GM06990 (cell line): ENCODE data around the gene PLA2G15.

Experiments
- DNase-seq: peaks from one replicate; pipeline ENCODE4 v3.0.0-alpha.2; 2011; ENCODE audit not compliant: insufficient read length; ENCODE audit errors: extremely low read depth
- H3K27me3 ChIP-seq: replicated peaks from 2 replicates; pipeline ENCODE4 v1.6.0; 2011; ENCODE audit warnings: low read length; ENCODE audit not compliant: control insufficient read depth, insufficient read depth
- H3K36me3 ChIP-seq: 2 replicates; pipeline ENCODE4 v1.5.1; 2011; ENCODE audit warnings: low read length; ENCODE audit not compliant: control insufficient read depth, insufficient read depth
- H3K4me3 ChIP-seq: replicated peaks from 2 replicates; pipeline ENCODE4 v1.5.1; 2011; ENCODE audit warnings: low read depth, mild to moderate bottlenecking, control low read depth, low read length
- TF ChIP-seq, protein P1 (sequence below): IDR thresholded peaks from 2 replicates; pipeline ENCODE4 v1.5.1; 2011; ENCODE audit warnings: low read length, control low read depth, mild to moderate bottlenecking, inconsistent platforms; ENCODE audit not compliant: insufficient read depth, poor library complexity, severe bottlenecking

The PLA2G15 gene

DNA sequence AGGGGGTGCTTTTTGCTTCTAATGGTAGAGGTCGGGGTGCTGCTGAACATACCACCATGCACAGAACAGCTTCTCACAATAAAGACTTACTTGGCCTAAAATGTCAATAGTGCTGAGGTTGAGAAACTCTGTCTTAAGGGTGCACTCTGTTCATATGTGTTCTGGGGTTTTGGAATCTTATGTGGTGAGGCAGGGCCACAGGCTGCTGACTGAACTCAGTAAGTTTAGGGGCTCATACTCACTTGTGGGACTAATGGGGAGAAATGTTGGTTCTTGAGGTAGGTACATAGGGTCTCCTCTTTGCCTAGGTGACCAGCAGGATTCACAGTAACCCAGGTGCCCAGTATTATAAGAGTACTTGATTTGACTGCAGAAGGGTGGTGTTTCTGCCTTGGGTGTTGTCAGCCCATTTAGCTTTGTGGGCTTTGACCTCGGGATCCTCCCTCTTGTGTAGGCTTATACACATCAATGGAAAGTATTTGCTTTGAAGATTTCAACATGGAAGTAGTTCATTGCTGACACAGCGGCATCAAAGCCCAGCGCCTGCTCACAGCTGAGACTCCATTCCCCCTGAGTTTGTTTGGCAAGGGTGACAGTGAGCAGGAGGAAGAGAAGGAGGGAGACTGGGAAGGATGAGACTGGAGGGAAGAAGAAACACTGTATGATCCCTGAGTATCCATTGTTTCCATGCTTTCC, 36.3 kb downstream of the PLA2G15 start:
- DNase-seq, result no peak
- Histone ChIP-seq H3K27me3 (no peaks in the 10 kb centered on the region), H3K36me3 (peaks cover 7% of the 10 kb centered on the region), H3K4me3 (no peak overlapping the region)
- TF ChIP-seq, protein P1, sequence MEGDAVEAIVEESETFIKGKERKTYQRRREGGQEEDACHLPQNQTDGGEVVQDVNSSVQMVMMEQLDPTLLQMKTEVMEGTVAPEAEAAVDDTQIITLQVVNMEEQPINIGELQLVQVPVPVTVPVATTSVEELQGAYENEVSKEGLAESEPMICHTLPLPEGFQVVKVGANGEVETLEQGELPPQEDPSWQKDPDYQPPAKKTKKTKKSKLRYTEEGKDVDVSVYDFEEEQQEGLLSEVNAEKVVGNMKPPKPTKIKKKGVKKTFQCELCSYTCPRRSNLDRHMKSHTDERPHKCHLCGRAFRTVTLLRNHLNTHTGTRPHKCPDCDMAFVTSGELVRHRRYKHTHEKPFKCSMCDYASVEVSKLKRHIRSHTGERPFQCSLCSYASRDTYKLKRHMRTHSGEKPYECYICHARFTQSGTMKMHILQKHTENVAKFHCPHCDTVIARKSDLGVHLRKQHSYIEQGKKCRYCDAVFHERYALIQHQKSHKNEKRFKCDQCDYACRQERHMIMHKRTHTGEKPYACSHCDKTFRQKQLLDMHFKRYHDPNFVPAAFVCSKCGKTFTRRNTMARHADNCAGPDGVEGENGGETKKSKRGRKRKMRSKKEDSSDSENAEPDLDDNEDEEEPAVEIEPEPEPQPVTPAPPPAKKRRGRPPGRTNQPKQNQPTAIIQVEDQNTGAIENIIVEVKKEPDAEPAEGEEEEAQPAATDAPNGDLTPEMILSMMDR, result no peak

DNA sequence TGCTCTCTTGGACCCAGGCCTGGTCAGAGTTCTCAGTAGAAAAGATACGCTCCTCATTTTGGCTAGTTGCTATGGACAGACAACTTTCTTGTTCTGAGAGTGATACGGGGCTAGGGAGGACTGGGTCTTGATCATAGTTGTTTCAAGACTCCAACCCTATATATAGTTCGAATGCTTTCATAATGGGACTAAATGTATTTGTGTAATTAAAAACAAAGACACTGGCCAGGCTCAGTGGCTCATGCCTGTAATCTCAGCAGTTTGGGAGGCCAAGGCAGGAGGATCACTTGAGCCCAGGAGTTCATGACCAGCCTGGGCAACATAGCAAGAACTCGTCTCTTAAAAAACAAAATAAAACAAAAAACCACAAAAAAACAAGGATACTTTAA, 36.9 kb downstream of the PLA2G15 start:
- peaks cover 7% of the 10 kb centered on the region for H3K36me3 ChIP-seq
- no peak overlapping the region for H3K4me3 ChIP-seq
- no peak for DNase-seq
- TF ChIP-seq, protein P1, result no peak
- no peaks in the 10 kb centered on the region for H3K27me3 ChIP-seq

DNA sequence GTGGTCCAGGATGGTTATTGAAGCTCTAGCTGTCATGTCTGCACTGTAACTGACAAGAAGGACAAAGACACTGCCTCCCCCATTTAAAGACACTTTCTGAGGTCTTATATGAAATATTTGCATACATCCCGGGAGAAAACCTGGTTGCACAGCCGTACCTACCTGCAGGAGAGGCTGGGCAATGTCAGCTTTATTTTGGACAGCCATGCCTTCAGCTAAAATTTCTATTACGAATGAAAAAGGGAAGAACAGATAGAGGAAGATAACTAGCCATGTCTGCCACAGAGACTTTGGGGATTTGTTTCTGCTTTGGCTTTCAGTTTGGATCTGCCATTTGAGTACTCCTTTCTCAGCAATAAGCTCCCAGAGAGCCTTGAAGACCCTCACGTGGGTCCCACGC, 38.2 kb downstream of the PLA2G15 start:
- TF ChIP-seq, protein P1, result no peak
- Histone ChIP-seq H3K4me3 (peak overlapping the region; percentile 20), H3K36me3 (peaks cover 15% of the 10 kb centered on the region), H3K27me3 (no peaks in the 10 kb centered on the region)
- DNase-seq, result no peak

DNA sequence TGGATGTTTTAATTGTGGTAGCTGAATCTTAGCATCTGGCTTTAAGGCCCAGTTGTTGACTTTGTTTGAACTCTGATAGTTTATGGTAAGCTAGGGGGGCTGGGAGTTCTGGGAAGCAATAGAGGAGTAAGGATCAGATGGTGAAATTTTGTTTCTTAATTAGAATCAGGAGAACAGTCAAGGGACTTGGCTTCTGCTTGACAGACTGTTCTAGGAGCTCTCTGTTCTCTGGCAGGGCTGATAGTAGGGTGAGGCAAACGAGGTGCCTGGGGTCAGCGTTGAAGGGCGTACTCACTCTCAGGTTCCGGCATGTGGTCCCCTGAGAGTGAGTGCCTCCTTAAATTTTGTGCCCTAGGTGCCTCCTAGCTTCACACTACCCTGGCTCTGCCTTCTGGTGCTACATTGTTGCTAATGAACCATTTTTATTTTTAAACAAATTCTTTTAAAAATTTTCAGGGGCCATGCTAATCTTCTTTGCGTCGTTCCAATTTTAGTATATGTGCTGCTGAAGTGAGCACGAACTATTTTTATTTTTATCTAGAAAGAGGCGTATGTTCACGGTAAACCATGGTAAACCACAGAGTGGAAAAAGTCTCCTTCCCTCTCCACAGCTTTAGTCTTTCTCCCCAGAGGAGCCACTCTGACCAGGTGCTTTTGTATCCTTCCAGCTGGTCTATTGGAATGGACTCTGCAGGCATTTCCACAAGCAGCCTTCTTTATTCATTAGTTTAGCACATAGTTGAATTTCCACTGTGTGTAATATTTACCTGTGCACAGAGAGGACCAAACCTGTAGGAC, 38.8 kb downstream of the PLA2G15 start:
- Histone ChIP-seq H3K27me3 (no peaks in the 10 kb centered on the region), H3K36me3 (peaks cover 16% of the 10 kb centered on the region), H3K4me3 (peak overlapping the region; percentile 20)
- TF ChIP-seq, protein P1, result no peak
- DNase-seq, result peak; percentile 31

DNA sequence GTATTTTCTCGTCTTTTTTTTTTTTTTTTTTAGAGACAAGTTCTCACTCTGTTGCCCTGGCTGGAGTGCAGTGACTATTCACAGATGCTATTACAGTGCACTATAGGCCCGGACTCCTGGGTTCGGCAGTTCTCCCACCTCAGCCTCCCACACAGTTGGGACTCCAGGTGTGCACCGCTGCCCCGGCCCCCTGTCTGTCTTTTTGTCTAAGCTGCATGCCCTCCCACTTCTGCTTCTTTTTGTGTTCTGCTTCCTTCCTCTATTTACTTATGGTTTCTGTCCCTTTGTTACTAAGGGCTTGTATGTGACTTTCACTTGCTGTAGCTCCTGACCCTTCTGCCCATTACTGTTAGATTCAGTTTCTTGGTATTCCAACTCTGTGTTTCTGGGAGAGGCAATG, 39.7 kb downstream of the PLA2G15 start:
- TF ChIP-seq, protein P1, result no peak
- Histone ChIP-seq H3K27me3 (no peaks in the 10 kb centered on the region), H3K36me3 (peaks cover 18% of the 10 kb centered on the region), H3K4me3 (no peak overlapping the region; the same call in 1 of the 2 replicates)
- peak; percentile 78 for DNase-seq
